MCF 10A (cell line): ENCODE results near the gene DDC. TPM values are rescaled to one million over a fixed set of nuclear protein-coding genes. Genes with fewer than 3 reads are reported as not detected.

Source experiments
- BruUV-seq: library from RNA; stranded (reverse); fragments of 400-500 nt; replicated peaks from 2 replicates; lab custom pipeline; 2021; lab: Mats Ljungman, UMichigan
- CTCF ChIA-PET: fragments of 300-600 bp; sonication (Branson Sonifier 250); formaldehyde crosslinking; extraction: SDS; loops from one replicate; lab custom pipeline; 2021; ENCODE audit warnings: antibody characterized with exemption, inconsistent platforms; lab: Yijun Ruan, JAX
- POLR2A ChIA-PET: fragments of 300-600, 350-650 bp; sonication (Branson Sonifier 250); formaldehyde crosslinking; extraction: SDS; loops from one replicate; lab custom pipeline; 2020; ENCODE audit warnings: antibody characterized with exemption, inconsistent platforms; lab: Yijun Ruan, JAX
- DNase-seq: peaks from one replicate; pipeline ENCODE4 v3.0.0-alpha.2; 2018; ENCODE audit not compliant: unreplicated experiment
- H3K27ac Mint-ChIP-seq: one replicate; pipeline ENCODE4 v1.8.0; 2022; ENCODE audit warnings: mild to moderate bottlenecking, low read depth, mixed read lengths; ENCODE audit not compliant: unreplicated experiment
- H3K27me3 Mint-ChIP-seq: one replicate; pipeline ENCODE4 v1.8.0; 2022; ENCODE audit warnings: mixed read lengths; ENCODE audit not compliant: insufficient read depth, unreplicated experiment
- H3K36me3 Mint-ChIP-seq: one replicate; pipeline ENCODE4 v1.8.0; 2022; ENCODE audit warnings: mild to moderate bottlenecking, moderate library complexity, mixed read lengths; ENCODE audit not compliant: insufficient read depth, unreplicated experiment
- H3K4me1 Mint-ChIP-seq: one replicate; pipeline ENCODE4 v1.8.0; 2022; ENCODE audit warnings: mixed read lengths; ENCODE audit not compliant: insufficient read depth, unreplicated experiment
- H3K4me3 Mint-ChIP-seq: one replicate; pipeline ENCODE4 v1.8.0; 2022; ENCODE audit warnings: mild to moderate bottlenecking, moderate library complexity, mixed read lengths; ENCODE audit not compliant: unreplicated experiment
- H3K9me3 Mint-ChIP-seq: one replicate; pipeline ENCODE4 v1.8.0; 2022; ENCODE audit warnings: mixed read lengths; ENCODE audit not compliant: unreplicated experiment
- CTCF ChIP-seq: fragments of 200-600 bp; IDR thresholded peaks from one replicate; pipeline ENCODE4 v1.8.0; 2022; ENCODE audit warnings: antibody characterized with exemption, mild to moderate bottlenecking; ENCODE audit not compliant: unreplicated experiment
- intact Hi-C: fragments of 100-400 bp; cut with micrococcal nuclease; formaldehyde crosslinking; loops from 2 replicates; pipeline ENCODE4 v1.14.1; 2022
- total RNA-seq: library from RNA; stranded (reverse); gene quantifications from 2 replicates; pipeline ENCODE4 v1.2.3, GENCODE V29; 2022

The DDC gene
- total RNA-seq, 1 experiment from 2014 or later, result 0.79 TPM

- Mint-ChIP-seq H3K9me3 (no peaks in the 10 kb centered on the region), H3K4me1 (peaks cover 22% of the 10 kb centered on the region), H3K27me3 (no peaks in the 10 kb centered on the region), H3K36me3 (peaks cover under 1% of the 10 kb centered on the region), H3K4me3 (peak overlapping the region; percentile 92), H3K27ac (peak overlapping the region; percentile 59)
- DNase-seq, result no peak
- intact Hi-C loops, result no loop called here
- BruUV-seq, result no TSS peak
- TF ChIP-seq CTCF, result no peak
- ChIA-PET CTCF (interaction anchor here (0.6 to 2.4 kb wide), 4 partner anchors 19 to 712 kb away, joined by 3 to 13 read pairs (median 4); no protein-coding TSS in a partner anchor), POLR2A (no interaction called here)
These were observed 115.7 kb downstream of the DDC start for GRCh38 chr7:50449501-50449880.

- peaks cover 7% of the 10 kb centered on the region for H3K36me3 Mint-ChIP-seq
- H3K4me3 Mint-ChIP-seq, result peak overlapping the region; percentile 92
- CTCF ChIA-PET, result interaction anchor here (0.6 to 2.4 kb wide), 4 partner anchors 19 to 712 kb away, joined by 3 to 13 read pairs (median 4); no protein-coding TSS in a partner anchor
- H3K4me1 Mint-ChIP-seq, result peaks cover 22% of the 10 kb centered on the region
- no TSS peak for BruUV-seq
- no peak for TF ChIP-seq CTCF
- POLR2A ChIA-PET, result interaction anchor here (0.6 kb wide), 1 partner anchor 524 kb away, joined by 3 read pairs; no protein-coding TSS in a partner anchor
- H3K27me3 Mint-ChIP-seq, result no peaks in the 10 kb centered on the region
- intact Hi-C loops, result no loop called here
- DNase-seq, result no peak
- peak overlapping the region; percentile 47 for H3K27ac Mint-ChIP-seq
- no peaks in the 10 kb centered on the region for H3K9me3 Mint-ChIP-seq
These were observed 116.4 kb downstream of the DDC start for GRCh38 chr7:50448823-50449222.

GRCh38 chr7:50446542-50446960 is 118.7 kb downstream of the DDC start:
- H3K4me3 Mint-ChIP-seq, result no peak overlapping the region
- ChIA-PET CTCF (interaction anchor here (1.1 to 1.9 kb wide), 3 partner anchors 144 to 715 kb away, joined by 3 to 10 read pairs (median 3); no protein-coding TSS in a partner anchor), POLR2A (interaction anchor here (0.6 to 0.9 kb wide), 3 partner anchors 105 to 511 kb away, joined by 3 to 5 read pairs (median 3); no protein-coding TSS in a partner anchor)
- H3K9me3 Mint-ChIP-seq, result no peaks in the 10 kb centered on the region
- H3K27me3 Mint-ChIP-seq, result no peaks in the 10 kb centered on the region
- H3K4me1 Mint-ChIP-seq, result peaks cover 22% of the 10 kb centered on the region
- BruUV-seq, result no TSS peak
- peak; percentile 98 for DNase-seq
- intact Hi-C loops, result no loop called here
- H3K36me3 Mint-ChIP-seq, result peaks cover 17% of the 10 kb centered on the region
- peak overlapping the region; percentile 5 for H3K27ac Mint-ChIP-seq
- TF ChIP-seq CTCF, result no peak

DNA sequence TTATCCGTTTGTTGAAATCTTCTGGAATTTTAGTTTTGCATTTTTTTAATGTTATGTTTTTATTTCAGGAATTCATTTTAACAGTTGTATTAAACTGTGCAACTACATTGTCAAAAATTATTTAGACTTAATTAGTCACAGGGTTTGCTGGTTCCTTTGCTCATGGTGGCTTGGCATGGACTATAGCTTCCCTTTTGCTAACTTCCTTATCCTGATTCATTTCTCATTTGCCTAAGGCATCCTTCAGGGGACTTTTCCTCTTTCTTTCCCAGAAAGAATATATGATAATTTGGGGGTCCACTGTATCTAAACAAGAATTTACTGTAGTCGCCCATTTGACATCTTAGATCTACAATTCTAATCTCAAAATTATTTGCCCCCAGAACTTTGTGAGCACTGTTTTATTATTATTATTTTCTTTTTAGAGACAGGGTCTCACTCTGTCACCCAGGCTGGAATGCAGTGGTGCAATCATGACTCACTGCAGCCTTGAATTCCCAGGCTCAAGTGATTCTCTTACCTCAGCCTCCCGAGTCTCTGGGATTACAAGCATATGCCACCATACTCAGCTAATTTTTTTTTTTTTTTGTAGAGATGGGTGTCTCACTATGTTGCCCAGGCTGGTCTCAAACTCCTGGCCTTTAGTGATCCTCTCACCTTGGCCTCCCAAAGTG is 128.9 kb downstream of the DDC start:
- TF ChIP-seq CTCF, result no peak
- DNase-seq, result peak; percentile 76
- intact Hi-C loops, result no loop called here
- H3K27ac Mint-ChIP-seq, result no peak overlapping the region
- H3K4me1 Mint-ChIP-seq, result peaks cover 13% of the 10 kb centered on the region
- ChIA-PET POLR2A (interaction anchor here (0.6 kb wide), 1 partner anchor 77 kb away, joined by 3 read pairs; no protein-coding TSS in a partner anchor), CTCF (interaction anchor here (0.6 to 4.2 kb wide), 3 partner anchors 18 to 844 kb away, joined by 3 to 20 read pairs (median 3); no protein-coding TSS in a partner anchor)
- H3K4me3 Mint-ChIP-seq, result no peak overlapping the region
- peaks cover 22% of the 10 kb centered on the region for H3K36me3 Mint-ChIP-seq
- BruUV-seq, result no TSS peak
- no peaks in the 10 kb centered on the region for H3K9me3 Mint-ChIP-seq
- H3K27me3 Mint-ChIP-seq, result no peaks in the 10 kb centered on the region
